PFSK-1 (cell line): ENCODE measurements around the gene SIPA1.

Experiments used
- POLR2AphosphoS5 ChIP-seq: IDR thresholded peaks from 2 replicates; pipeline ENCODE4 v1.6.1; 2012; ENCODE audit warnings: low read depth, mild to moderate bottlenecking, control low read depth, low read length, moderate library complexity
- SIN3A ChIP-seq: IDR thresholded peaks from 2 replicates; pipeline ENCODE4 v1.6.1; 2012; ENCODE audit warnings: mild to moderate bottlenecking, low read length, moderate library complexity, borderline replicate concordance; ENCODE audit not compliant: insufficient read depth
- TAF1 ChIP-seq: IDR thresholded peaks from 2 replicates; pipeline ENCODE4 v1.6.1; 2012; ENCODE audit warnings: low read length, control low read depth, borderline replicate concordance; ENCODE audit not compliant: insufficient read depth
- TF ChIP-seq, protein P1 (sequence below), 2 experiments: IDR thresholded peaks; 2 replicates each; pipeline versions ENCODE4 v1.6.1 to v1.8.0; 2011 to 2012; ENCODE audit warnings: low read depth in 2 of 2, low read length in 2 of 2, control low read depth in 1 of 2, inconsistent platforms in 1 of 2, mild to moderate bottlenecking in 1 of 2, moderate library complexity in 1 of 2; ENCODE audit not compliant: insufficient read depth in 1 of 2

DNA sequence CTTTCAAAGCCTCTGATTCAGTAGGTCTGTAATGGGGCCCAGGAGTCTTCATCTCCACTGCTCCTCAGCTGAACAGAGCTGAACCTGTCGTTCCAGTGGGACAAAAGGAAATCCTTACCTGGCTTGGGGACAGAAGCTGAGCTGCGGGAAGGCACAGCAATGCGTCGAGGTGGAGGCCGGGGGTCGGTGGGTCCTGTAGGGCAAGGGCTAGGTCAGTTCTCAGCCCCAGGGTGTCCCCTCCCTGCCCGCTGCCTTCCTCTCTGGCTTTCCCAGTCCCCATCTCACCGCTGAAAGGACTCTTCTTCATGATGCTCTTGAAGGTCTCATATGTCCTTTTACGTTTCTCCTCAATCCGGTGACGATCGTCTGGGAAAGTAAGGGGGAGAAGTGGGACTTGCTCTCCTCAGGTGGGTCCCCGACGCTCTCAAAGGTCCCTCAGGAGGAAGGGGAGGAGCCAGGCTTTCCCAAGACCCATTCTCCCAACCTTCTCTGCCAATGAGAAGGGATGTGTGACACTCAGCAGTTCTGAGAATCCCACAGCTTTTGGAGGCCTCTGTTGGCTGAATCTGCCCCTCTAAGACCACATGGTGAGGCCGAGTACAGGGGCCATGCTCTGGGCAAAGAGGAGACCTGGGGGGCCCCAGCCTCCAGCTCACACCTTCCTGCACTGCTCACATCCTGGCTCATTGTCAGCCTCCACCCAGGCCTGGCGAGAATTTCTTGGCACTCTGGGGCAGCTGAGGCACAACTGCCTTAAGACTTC lies 17.9 kb downstream of the SIPA1 start:
- TF ChIP-seq POLR2AphosphoS5 (no peak; the same call in 1 of the 2 replicates), TAF1 (no peak), SIN3A (no peak)
- TF ChIP-seq, protein P1, sequence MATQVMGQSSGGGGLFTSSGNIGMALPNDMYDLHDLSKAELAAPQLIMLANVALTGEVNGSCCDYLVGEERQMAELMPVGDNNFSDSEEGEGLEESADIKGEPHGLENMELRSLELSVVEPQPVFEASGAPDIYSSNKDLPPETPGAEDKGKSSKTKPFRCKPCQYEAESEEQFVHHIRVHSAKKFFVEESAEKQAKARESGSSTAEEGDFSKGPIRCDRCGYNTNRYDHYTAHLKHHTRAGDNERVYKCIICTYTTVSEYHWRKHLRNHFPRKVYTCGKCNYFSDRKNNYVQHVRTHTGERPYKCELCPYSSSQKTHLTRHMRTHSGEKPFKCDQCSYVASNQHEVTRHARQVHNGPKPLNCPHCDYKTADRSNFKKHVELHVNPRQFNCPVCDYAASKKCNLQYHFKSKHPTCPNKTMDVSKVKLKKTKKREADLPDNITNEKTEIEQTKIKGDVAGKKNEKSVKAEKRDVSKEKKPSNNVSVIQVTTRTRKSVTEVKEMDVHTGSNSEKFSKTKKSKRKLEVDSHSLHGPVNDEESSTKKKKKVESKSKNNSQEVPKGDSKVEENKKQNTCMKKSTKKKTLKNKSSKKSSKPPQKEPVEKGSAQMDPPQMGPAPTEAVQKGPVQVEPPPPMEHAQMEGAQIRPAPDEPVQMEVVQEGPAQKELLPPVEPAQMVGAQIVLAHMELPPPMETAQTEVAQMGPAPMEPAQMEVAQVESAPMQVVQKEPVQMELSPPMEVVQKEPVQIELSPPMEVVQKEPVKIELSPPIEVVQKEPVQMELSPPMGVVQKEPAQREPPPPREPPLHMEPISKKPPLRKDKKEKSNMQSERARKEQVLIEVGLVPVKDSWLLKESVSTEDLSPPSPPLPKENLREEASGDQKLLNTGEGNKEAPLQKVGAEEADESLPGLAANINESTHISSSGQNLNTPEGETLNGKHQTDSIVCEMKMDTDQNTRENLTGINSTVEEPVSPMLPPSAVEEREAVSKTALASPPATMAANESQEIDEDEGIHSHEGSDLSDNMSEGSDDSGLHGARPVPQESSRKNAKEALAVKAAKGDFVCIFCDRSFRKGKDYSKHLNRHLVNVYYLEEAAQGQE (IDR thresholded peaks at IDR 0.05; ENCODE audit: insufficient read depth in 1 of 2, low read depth in 2 of 2, low read length in 2 of 2) = no peak
